ENCODE data around the gene ZPBP.

ZPBP gene

DNA sequence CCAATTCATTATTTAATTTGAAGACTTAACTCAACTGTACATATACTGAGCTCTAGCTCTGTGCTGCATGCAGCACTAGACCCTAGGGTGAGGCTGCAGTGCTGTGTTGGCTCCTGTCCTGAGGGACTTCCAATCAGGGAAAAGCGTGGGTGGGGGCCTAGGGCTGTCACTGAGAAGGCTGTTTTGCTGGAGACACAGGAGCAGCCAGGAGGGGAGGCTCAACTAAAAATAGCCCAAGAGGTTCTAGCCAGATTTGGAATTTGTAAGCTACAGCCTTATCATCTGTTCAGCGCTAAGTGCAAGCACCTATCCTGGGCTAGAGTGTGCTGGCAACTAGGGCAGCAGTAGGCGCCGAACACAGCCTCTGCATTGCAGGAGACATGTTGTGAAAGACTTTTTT, 198.5 kb downstream of the ZPBP start:
- no peaks in the 10 kb centered on the region for H3K9me3 ChIP-seq (replicated peaks in 1 of 11)
- H3K27me3 ChIP-seq, result no peaks in the 10 kb centered on the region
- H4K20me1 ChIP-seq, result no peaks in the 10 kb centered on the region
- H3K27ac ChIP-seq, result no peak overlapping the region
- no peaks in the 10 kb centered on the region for H3K36me3 ChIP-seq
- H3K4me3 ChIP-seq, result no peak overlapping the region
- no peak overlapping the region for H3K9ac ChIP-seq
- H3K4me1 ChIP-seq, result no peaks in the 10 kb centered on the region
- H3K4me2 ChIP-seq, result no peak overlapping the region
- TF ChIP-seq Cebpa-rat (IDR thresholded peaks at IDR 0.05), result no peak

DNA sequence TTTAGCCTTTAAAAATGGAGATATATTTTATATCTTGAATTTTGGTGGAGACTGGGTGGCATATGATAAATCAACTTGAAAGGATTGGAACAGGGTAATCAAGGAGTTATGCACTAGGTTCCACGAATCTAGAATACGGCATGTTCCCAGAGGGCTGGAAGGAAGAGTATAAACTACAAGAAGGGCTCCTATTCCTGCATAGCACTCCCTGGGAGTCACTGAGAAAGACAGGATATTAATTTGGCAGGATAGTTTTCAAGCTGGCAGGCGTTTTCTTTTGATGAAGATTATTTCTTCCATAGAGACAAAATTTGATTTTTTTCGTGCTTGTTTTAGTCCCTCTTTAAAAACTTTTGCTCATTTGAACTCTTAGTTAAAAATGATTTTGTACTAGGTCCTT, 199.9 kb downstream of the ZPBP start:
- Histone ChIP-seq H3K27me3 (no peaks in the 10 kb centered on the region), H3K4me2 (no peak overlapping the region), H3K9ac (no peak overlapping the region), H3K4me3 (no peak overlapping the region), H3K4me1 (no peaks in the 10 kb centered on the region), H4K20me1 (no peaks in the 10 kb centered on the region), H3K27ac (no peak overlapping the region), H3K9me3 (replicated peaks in 1 of 11) (no peaks in the 10 kb centered on the region), H3K36me3 (no peaks in the 10 kb centered on the region)
- TF ChIP-seq Cebpa-rat (IDR thresholded peaks at IDR 0.05), result no peak

DNA sequence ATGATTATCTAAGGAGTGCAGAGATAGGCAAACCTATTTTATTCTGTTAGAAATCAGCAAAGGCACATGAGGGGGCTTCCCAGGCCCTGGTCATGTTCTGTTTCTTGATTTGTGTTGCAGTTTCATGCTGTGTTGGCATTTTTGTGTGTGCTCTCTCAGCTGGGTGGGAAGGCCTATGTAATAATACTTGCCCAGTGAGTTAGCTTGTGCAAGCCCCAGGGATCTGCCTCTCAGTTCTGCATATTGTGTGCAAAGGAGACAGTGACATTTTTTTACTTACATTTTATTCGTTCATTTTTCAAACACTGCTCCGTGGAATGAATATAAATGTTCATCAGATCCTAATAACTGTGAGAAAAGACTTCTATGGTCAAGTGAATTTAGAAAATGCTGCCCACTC, 200.6 kb downstream of the ZPBP start:
- H3K27me3 ChIP-seq, result no peaks in the 10 kb centered on the region
- no peak overlapping the region for H3K9ac ChIP-seq
- H3K4me3 ChIP-seq, result no peak overlapping the region
- no peak for TF ChIP-seq Cebpa-rat (IDR thresholded peaks at IDR 0.05)
- no peaks in the 10 kb centered on the region for H4K20me1 ChIP-seq
- H3K36me3 ChIP-seq, result no peaks in the 10 kb centered on the region
- no peaks in the 10 kb centered on the region for H3K9me3 ChIP-seq (replicated peaks in 1 of 11)
- H3K4me1 ChIP-seq, result no peaks in the 10 kb centered on the region
- H3K4me2 ChIP-seq, result no peak overlapping the region
- no peak overlapping the region for H3K27ac ChIP-seq

Data from BLaER1 treated with 17β-estradiol and CSF1 and Interleukin-3, amounts not matched to agents 10 nM and 100 nM (cell line).